ENCODE data around the gene TMEM145.
A peak's percentile ranks its signal among the peaks of the same experiment; 100 is the strongest.

Gene TMEM145

GRCh38 chr19:42293948-42294347 lies 19.2 kb upstream of the TMEM145 start:
- no peak for TF ChIP-seq CTCF (IDR thresholded peaks at IDR 0.05; ENCODE audit: borderline replicate concordance, insufficient read depth, low read depth, low read length)
- no peak overlapping the region for H3K4me3 ChIP-seq (ENCODE audit: low read depth, low read length)

- no peak for TF ChIP-seq CTCF (IDR thresholded peaks at IDR 0.05; ENCODE audit: borderline replicate concordance, insufficient read depth, low read depth, low read length)
- no peak overlapping the region for H3K4me3 ChIP-seq (ENCODE audit: low read depth, low read length)
Observed at GRCh38 chr19:42294471-42295137, 18.5 kb upstream of the TMEM145 start.

GRCh38 chr19:42295342-42295741 lies 17.8 kb upstream of the TMEM145 start:
- TF ChIP-seq CTCF (IDR thresholded peaks at IDR 0.05; ENCODE audit: borderline replicate concordance, insufficient read depth, low read depth, low read length), result 0 out of 2 replicates have a peak, but pooled peaks have one; percentile 10
- no peak overlapping the region for H3K4me3 ChIP-seq (ENCODE audit: low read depth, low read length)

- no peak overlapping the region for H3K4me3 ChIP-seq (ENCODE audit: low read depth, low read length)
- peak; percentile 98 for TF ChIP-seq CTCF (IDR thresholded peaks at IDR 0.05; ENCODE audit: borderline replicate concordance, insufficient read depth, low read depth, low read length)
Observed at GRCh38 chr19:42295831-42296525, 17.1 kb upstream of the TMEM145 start.

- no peak for TF ChIP-seq CTCF (IDR thresholded peaks at IDR 0.05; ENCODE audit: borderline replicate concordance, insufficient read depth, low read depth, low read length)
- H3K4me3 ChIP-seq (ENCODE audit: low read depth, low read length), result no peak overlapping the region
Observed at GRCh38 chr19:42297039-42297438, 16.1 kb upstream of the TMEM145 start.

GRCh38 chr19:42301646-42302203 lies 11.4 kb upstream of the TMEM145 start, which contains the start of gene PRR19:
PRR19 (plus strand) TSS chr19:42302132; CDS start chr19:42309585, 7,453 bp downstream.
- peak within 1 kb of the TSS; percentile 84 for H3K4me3 ChIP-seq (ENCODE audit: low read depth, low read length)
- TF ChIP-seq CTCF (IDR thresholded peaks at IDR 0.05; ENCODE audit: borderline replicate concordance, insufficient read depth, low read depth, low read length), result no peak

Measured in GM12875 (cell line).